ENCODE results near the gene SMARCAD1. TPM values are rescaled to one million over a fixed set of nuclear protein-coding genes. Genes with fewer than 3 reads are reported as not detected.

The SMARCAD1 gene, protein sequence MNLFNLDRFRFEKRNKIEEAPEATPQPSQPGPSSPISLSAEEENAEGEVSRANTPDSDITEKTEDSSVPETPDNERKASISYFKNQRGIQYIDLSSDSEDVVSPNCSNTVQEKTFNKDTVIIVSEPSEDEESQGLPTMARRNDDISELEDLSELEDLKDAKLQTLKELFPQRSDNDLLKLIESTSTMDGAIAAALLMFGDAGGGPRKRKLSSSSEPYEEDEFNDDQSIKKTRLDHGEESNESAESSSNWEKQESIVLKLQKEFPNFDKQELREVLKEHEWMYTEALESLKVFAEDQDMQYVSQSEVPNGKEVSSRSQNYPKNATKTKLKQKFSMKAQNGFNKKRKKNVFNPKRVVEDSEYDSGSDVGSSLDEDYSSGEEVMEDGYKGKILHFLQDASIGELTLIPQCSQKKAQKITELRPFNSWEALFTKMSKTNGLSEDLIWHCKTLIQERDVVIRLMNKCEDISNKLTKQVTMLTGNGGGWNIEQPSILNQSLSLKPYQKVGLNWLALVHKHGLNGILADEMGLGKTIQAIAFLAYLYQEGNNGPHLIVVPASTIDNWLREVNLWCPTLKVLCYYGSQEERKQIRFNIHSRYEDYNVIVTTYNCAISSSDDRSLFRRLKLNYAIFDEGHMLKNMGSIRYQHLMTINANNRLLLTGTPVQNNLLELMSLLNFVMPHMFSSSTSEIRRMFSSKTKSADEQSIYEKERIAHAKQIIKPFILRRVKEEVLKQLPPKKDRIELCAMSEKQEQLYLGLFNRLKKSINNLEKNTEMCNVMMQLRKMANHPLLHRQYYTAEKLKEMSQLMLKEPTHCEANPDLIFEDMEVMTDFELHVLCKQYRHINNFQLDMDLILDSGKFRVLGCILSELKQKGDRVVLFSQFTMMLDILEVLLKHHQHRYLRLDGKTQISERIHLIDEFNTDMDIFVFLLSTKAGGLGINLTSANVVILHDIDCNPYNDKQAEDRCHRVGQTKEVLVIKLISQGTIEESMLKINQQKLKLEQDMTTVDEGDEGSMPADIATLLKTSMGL
- total RNA-seq, result 16.4 TPM
- long read RNA-seq, partial matches to known transcripts, result 7 of 11 reads
- long read RNA-seq, other reads (novel, unspliced or antisense), result 4 of 11 reads

GRCh38 chr4:94207469-94208224 is at the start of gene SMARCAD1:
SMARCAD1 (plus strand) TSS chr4:94207865; CDS start chr4:94208395, 530 bp downstream.
- DNase-seq (ENCODE audit: low spot score), result peak; percentile 94

- no peak for DNase-seq (ENCODE audit: low spot score)
Measured at GRCh38 chr4:94158883-94159282, 48.8 kb upstream of the SMARCAD1 start.

DNA sequence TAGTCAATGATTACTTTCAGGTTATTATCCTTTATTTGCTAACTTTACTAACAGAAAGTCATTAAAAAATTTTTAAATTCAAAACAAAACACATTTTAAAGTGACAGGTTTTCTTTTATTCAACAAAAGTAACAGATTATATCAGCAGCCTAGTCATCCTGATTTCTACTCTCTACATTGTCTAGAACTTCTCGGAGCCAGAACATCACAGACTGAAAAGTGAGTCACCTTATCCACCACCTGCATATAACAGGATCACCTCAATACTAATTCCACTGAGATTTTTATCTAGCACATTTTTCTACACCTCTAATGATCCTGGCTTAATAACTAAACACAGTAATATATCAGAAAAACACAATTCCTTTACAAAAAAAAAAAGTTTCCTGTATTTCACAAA is 47.9 kb upstream of the SMARCAD1 start:
- DNase-seq (ENCODE audit: low spot score), result no peak

GRCh38 chr4:94160774-94161173 is 46.9 kb upstream of the SMARCAD1 start:
- DNase-seq (ENCODE audit: low spot score), result no peak

- no peak for DNase-seq (ENCODE audit: low spot score)
Measured at GRCh38 chr4:94165256-94165655, 42.4 kb upstream of the SMARCAD1 start.

DNA sequence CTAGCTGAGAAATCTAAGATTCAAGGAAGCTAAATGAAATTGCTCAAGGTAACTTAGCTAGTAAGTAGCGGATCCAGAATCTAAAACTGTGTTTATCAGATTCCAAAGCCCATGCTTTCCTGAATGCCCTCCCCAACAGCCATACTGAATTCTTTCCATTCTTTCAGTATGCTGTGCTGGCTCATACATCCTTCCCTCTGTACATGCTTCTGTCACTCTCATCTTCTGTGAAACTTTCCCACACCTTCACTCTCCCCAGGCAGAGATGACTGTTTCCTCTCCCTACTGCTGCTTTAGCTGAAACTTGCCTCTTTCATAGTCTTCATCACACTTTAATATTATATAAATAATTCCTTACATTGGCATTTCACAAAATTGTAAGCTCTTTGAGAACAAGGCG is 39.3 kb upstream of the SMARCAD1 start:
- no peak for DNase-seq (ENCODE audit: low spot score)

DNA sequence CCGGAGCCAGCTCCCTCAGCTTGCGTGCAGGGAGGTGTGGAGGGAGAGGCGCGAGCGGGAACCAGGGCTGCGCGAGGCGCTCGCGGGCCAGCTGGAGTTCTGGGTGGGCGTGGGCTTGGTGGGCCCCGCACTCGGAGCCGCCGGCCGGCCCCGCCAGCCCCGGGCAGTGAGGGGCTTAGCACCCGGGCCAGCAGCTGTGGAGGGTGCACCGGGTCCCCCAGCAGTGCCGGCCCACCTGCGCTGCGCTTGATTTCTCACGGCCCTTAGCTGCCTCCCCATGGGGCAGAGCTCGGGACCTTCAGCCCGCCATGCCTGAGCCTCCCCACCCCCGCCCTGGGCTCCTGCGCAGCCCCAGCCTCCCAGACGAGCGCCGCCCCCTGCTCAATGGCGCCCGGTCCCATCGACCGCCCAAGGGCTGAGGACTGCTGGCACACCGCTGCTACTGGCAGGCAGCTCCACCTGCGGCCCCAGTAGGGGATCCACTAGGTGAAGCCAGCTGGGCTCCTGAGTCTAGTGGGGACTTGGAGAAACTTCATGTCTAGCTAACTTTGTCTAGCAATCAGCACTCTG is 37.8 kb upstream of the SMARCAD1 start:
- DNase-seq (ENCODE audit: low spot score), result no peak

GRCh38 chr4:94171616-94172015 is 36.0 kb upstream of the SMARCAD1 start:
- DNase-seq (ENCODE audit: low spot score), result no peak

GRCh38 chr4:94175553-94176261 is 32.0 kb upstream of the SMARCAD1 start:
- DNase-seq (ENCODE audit: low spot score), result no peak

DNA sequence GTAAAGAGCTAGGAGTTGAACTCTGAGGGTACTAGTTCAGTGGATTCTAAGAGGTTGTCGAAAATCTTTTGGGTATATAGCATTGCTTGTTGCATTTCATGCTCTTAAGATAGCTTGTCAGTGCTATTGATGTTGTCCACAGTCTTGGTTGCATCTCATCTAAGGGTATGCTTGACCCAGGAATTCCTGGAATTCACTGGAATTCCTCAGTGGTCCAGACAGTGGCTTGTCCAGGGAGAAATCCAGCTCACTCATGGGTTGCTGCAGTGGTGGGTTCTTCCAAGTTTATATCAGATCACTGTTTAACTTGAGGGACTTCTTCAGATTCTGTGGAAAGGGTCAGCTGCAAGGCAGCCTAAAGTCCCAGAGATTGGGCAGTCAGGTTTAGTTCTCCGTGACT is 29.8 kb upstream of the SMARCAD1 start:
- DNase-seq (ENCODE audit: low spot score), result no peak

DNA sequence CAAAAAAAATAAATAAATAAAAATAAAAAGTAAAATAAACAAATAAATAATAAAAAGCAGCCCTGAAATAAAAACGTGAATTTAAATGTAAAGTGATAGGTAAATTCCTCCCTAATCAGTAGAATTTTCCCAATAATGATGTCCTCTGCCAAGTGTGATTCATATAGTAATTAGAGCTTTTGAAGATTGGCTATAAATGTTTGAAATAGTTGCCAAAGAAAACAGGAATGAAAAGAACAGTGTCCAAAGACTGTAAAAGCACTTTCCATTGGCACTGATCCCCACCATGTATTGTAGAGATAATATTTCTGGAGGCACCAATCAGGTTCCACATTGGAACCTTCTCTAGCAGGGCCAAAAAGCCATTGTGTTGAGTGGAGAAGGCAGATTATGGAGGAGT is 25.9 kb upstream of the SMARCAD1 start:
- DNase-seq (ENCODE audit: low spot score), result no peak

DNA sequence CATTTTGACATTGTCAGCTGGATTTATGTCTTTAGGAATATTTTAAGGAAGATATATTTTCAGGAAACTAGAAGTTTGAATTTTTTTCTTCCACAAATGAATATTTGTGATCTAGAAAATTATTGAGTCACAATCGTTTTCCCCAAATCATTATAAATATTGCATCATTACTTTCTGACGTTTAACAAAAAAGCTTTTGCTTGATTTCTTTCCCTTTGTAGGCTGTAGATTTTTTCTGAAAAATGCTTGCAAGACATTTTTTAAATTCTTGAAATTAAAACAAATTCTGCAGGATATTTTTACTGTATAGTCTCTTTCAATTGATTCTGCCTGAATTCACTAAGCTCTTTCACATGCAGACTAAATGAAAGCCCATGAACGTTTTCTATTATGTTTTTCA is 4.9 kb upstream of the SMARCAD1 start:
- DNase-seq (ENCODE audit: low spot score), result no peak

GRCh38 chr4:94208266-94208665 is 601 bp downstream of the SMARCAD1 start:
- no peak for DNase-seq (ENCODE audit: low spot score)

DNA sequence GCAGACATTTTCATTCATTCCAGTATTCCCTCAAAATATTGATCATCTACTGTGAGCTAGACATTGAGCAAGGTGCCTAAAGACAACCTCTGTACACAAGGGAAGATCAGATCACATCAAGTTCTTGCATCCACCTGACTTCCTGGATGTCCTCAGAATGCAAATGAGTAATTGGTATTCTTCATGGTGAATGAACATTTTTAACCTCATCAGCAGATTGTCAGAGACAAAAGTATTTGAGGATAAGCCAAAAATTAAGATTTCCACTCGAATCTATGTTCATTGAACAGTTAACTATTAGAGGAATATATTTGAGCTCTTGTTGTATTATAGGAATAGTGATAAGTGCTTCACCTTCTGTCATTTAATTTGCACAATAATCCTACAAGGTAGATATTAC is 1.3 kb downstream of the SMARCAD1 start:
- no peak for DNase-seq (ENCODE audit: low spot score)

GRCh38 chr4:94211861-94212260 is 4.2 kb downstream of the SMARCAD1 start:
- no peak for DNase-seq (ENCODE audit: low spot score)

DNA sequence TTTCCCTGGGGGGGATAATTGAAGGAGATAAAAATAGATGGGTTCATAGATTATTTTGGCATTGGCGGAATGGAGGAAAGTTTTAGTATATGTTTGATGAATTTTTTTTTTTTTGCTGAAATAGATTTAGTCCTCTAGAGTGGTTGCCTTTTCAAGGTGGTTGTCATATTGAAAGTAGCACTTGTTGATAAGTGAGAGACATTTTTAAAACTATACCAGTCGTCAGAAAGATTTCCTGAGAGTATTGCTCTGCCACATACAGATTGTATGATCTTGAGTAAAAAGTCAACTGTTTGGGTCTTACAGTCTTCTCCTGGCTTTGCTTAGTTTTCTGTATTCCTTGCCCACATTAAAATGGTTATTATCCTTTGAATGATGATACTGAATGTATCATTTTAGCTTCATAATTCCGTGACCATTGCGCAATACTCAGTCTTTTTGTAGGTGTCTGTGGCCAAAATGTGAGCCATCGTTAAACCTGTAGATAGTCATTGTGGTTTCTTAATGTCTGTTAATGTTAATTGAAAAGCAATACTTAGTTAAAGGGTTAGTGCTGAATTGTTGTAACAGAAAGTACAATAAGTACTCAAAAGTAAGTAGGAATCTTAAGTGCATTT is 7.1 kb downstream of the SMARCAD1 start:
- no peak for DNase-seq (ENCODE audit: low spot score)

DNA sequence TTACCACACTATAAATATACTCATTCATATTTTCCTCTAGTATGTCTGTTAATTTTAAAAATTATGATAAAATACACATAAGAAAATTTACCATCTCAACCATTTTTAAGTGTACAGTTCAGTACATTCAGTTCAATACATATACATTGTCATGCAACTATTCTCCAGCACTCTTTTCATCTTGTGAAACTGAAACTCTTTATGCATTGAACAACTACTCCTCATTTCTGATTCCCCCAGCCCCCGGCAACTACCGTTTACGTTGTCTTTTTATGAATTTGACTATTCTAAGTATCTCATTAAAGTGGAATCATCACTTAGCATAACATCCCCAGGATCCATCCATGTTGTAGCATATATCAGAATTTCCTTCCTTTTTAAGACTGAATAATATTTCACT is 8.7 kb downstream of the SMARCAD1 start:
- DNase-seq (ENCODE audit: low spot score), result no peak

DNA sequence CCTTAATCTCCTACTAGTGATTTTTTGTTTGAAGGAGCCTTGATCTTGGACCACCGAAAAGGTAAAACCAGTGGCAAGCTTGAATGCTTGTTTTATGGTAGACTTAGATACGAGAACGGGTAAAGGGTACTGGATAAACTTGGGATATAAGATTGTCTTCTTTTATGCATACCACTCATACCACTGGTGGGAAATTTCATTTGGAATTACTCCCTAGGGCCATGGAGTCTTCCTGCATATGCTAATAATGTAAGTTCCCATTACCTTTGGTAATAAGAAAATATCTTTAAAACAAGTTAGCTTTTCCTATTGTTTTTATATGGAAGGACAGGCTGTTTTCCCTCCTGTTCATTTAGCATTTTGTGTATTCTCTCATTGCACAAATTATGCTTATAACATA is 11.7 kb downstream of the SMARCAD1 start:
- no peak for DNase-seq (ENCODE audit: low spot score)

- no peak for DNase-seq (ENCODE audit: low spot score)
Measured at GRCh38 chr4:94221916-94222315, 14.3 kb downstream of the SMARCAD1 start.

- DNase-seq (ENCODE audit: low spot score), result no peak
Measured at GRCh38 chr4:94225449-94225848, 17.8 kb downstream of the SMARCAD1 start.

Measured in mesenteric fat pad (tissue), 1 donor.